H54 (cell line): ENCODE measurements around the gene PIM2.

ENCODE experiments used
- DNase-seq: peaks from one replicate; pipeline ENCODE4 v3.0.0; 2011; ENCODE audit warnings: low spot score, mixed read lengths; ENCODE audit not compliant: insufficient read length
- FAIRE-seq: peaks from 3 replicates; lab custom pipeline; 2011; peaks lifted over from hg19 to GRCh38; lab: Jason Lieb, UNC
- POLR2A ChIP-seq: IDR thresholded peaks from 2 replicates; pipeline ENCODE4 v1.6.1; 2011; ENCODE audit warnings: low read depth, mild to moderate bottlenecking, low read length

Gene PIM2

GRCh38 chrX:48918643-48919340 is at the start of gene PIM2:
TSS of gene PIM2 (minus strand) at chrX:48919024. CDS start at chrX:48918834, 190 bp downstream.
- DNase-seq = peak; percentile 44
- TF ChIP-seq POLR2A = peak; percentile 76
- no peak for FAIRE-seq

GRCh38 chrX:48968377-48968776 is 49.6 kb upstream of the PIM2 start:
- TF ChIP-seq POLR2A = no peak
- FAIRE-seq = no peak
- DNase-seq = no peak

GRCh38 chrX:48966796-48967579 is 48.2 kb upstream of the PIM2 start:
- TF ChIP-seq POLR2A = no peak
- DNase-seq (peak; percentile 16), FAIRE-seq (no peak)

DNA sequence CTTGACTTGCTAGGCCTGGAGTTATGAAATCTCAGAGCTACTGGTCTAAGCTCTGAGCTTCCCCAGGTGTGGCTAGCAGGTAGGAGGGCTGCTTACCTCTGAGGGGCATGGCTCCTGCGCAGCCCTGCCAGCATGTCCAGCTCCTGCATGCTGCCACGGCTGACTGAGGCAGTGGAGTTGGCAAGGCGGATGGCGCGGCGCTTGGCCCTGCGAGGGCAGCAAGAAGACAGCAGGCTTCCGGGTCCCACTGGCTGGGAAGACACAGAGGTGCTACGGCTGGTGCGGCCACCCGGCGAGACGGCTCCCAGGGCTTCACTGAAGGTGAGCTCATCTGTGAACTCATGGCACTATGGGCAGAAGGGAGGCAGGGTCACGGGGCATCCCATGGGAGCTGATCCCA is 47.1 kb upstream of the PIM2 start:
- TF ChIP-seq POLR2A = no peak
- no peak for DNase-seq
- FAIRE-seq = no peak

GRCh38 chrX:48961585-48962091 is 42.8 kb upstream of the PIM2 start:
- DNase-seq = no peak
- no peak for FAIRE-seq
- no peak for TF ChIP-seq POLR2A

GRCh38 chrX:48960291-48960690 is 41.5 kb upstream of the PIM2 start:
- FAIRE-seq (no peak), DNase-seq (no peak)
- TF ChIP-seq POLR2A = no peak

GRCh38 chrX:48958635-48959094 is 39.8 kb upstream of the PIM2 start:
- no peak for DNase-seq
- TF ChIP-seq POLR2A = no peak
- no peak for FAIRE-seq

- FAIRE-seq (no peak), DNase-seq (peak; percentile 68)
- TF ChIP-seq POLR2A = peak; percentile 29; the same call in 1 of the 2 replicates
These were observed 39.2 kb upstream of the PIM2 start for GRCh38 chrX:48957827-48958634.

DNA sequence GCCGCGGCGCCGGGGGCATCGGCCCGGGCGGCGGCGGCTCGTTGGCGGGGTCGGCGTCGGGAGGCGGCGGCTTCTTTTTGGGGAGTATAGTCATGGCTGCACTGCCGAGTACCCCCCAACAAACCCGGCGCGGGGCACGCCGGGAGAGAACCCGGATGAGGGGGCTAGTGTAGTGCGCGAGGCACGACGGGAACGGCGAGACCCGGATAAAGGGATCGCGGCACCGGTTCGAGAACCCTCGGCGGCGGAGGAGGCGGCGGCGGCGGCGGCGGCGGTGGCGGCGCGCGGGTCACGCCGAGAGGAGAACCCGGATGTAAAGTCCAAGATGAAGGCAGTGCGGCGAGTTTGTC is 38.6 kb upstream of the PIM2 start, which contains the start of gene OTUD5:
OTUD5 (minus strand) TSS at position 131 of the 350 bp plus-strand sequence; CDS start at position 94, 37 bp downstream.
- DNase-seq = no peak
- FAIRE-seq = no peak

GRCh38 chrX:48956728-48957414 is 38.0 kb upstream of the PIM2 start:
- FAIRE-seq = no peak
- no peak for DNase-seq
- TF ChIP-seq POLR2A = no peak

More for the DNA sequence above, 38.6 kb upstream of the PIM2 start, which contains the start of gene OTUD5:
- TF ChIP-seq POLR2A = no peak

DNA sequence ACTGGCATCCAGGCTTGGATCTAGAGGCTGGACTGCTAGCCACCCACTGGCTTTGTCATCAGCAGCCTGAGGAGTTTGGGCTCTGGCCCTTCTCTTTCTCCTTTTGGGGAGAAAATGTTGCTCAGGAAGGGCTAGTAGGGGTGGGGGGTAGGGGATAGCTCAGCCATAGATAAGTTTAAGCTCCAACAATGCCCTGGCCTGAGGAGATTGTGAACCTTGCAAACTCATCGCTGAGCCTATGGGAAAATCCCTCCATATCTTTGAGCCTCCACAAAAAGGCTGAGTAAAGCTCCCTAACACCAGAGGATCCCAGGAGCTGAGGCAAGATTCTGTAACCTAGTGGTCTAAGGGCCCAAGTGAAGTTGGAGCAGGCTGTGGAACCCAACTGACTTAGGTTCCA is 29.8 kb upstream of the PIM2 start:
- DNase-seq (no peak), FAIRE-seq (no peak)
- no peak for TF ChIP-seq POLR2A

- no peak for TF ChIP-seq POLR2A
- FAIRE-seq (no peak), DNase-seq (no peak)
These were observed 26.9 kb upstream of the PIM2 start for GRCh38 chrX:48945517-48946348.
